Endothelial cell of umbilical vein (primary cell): ENCODE results near the gene ZMIZ1. TPM values are rescaled to one million over a fixed set of nuclear protein-coding genes. Genes with fewer than 3 reads are reported as not detected.

Experiments
- BruUV-seq: library from RNA; stranded (reverse); fragments of 400-500 nt; replicated peaks from 2 replicates; lab custom pipeline; 2021; lab: Mats Ljungman, UMichigan
- CTCF ChIA-PET: fragments of 300-600, 350-600 bp; sonication (Branson Sonifier 250); formaldehyde crosslinking; loops from one replicate; lab custom pipeline; 2021; ENCODE audit warnings: antibody characterized with exemption, inconsistent platforms; lab: Charles Lee
- POLR2A ChIA-PET: fragments of 300-600, 350-600 bp; sonication (Branson Sonifier 250); formaldehyde crosslinking; loops from one replicate; lab custom pipeline; 2021; ENCODE audit warnings: antibody characterized with exemption, inconsistent platforms; lab: Charles Lee
- DNase-seq: peaks from one replicate; pipeline ENCODE4 v3.0.0-alpha.2; 2011; ENCODE audit warnings: low read depth, low spot score
- FAIRE-seq: peaks from 2 replicates; lab custom pipeline; 2011; peaks lifted over from hg19 to GRCh38; lab: Jason Lieb, UNC
- H2AFZ ChIP-seq: 2 replicates; pipeline ENCODE4 v1.6.0; 2012; ENCODE audit warnings: low read depth, low read length, control low read depth, inconsistent platforms
- H3K27ac ChIP-seq: 2 replicates; pipeline ENCODE4 v1.5.1; 2011; ENCODE audit warnings: low read depth, mild to moderate bottlenecking, control low read depth, low read length, moderate library complexity; ENCODE audit not compliant: insufficient read depth
- H3K27me3 ChIP-seq, 2 experiments: 2 replicates each; pipeline versions ENCODE4 v1.6.0 to v1.6.1; 2011; ENCODE audit warnings: low read length in 2 of 2, mixed read lengths in 1 of 2; ENCODE audit not compliant: control insufficient read depth in 2 of 2, insufficient read depth in 2 of 2
- H3K36me3 ChIP-seq, 2 experiments: 2 replicates in 1 of 2; 3 replicates in 1 of 2; pipeline ENCODE4 v1.5.1; 2011; ENCODE audit warnings: low read length in 2 of 2, mild to moderate bottlenecking in 1 of 2, moderate library complexity in 1 of 2; ENCODE audit not compliant: control insufficient read depth in 2 of 2, insufficient read depth in 2 of 2; ENCODE audit errors: extremely low read depth in 1 of 2
- H3K4me1 ChIP-seq: 3 replicates; pipeline ENCODE4 v1.5.1; 2011; ENCODE audit warnings: mild to moderate bottlenecking, low read length; ENCODE audit not compliant: control insufficient read depth, insufficient read depth; ENCODE audit errors: extremely low read depth
- H3K4me2 ChIP-seq: 2 replicates; pipeline ENCODE4 v1.6.1; 2011; ENCODE audit warnings: low read length, control low read depth, mixed read lengths; ENCODE audit not compliant: insufficient read depth
- H3K4me3 ChIP-seq, 3 experiments: fragments of 200-600 bp in 1 of 3; sonication (generic), shearing (Covaris generic) in 1 of 3; replicated peaks in 1 of 3; 2 replicates each; pipeline ENCODE4 v1.5.1; 2011 to 2016; ENCODE audit warnings: control low read depth in 3 of 3, low read length in 3 of 3, mild to moderate bottlenecking in 2 of 3, inconsistent platforms in 1 of 3, low read depth in 1 of 3, moderate library complexity in 1 of 3; ENCODE audit not compliant: insufficient read depth in 1 of 3
- H3K79me2 ChIP-seq: 2 replicates; pipeline ENCODE4 v1.6.0; 2012; ENCODE audit warnings: low read length, inconsistent platforms; ENCODE audit not compliant: control insufficient read depth, insufficient read depth
- H3K9ac ChIP-seq: replicated peaks from 2 replicates; pipeline ENCODE3; 2011; ENCODE audit warnings: low read length, control low read depth; ENCODE audit not compliant: insufficient read depth; ENCODE audit errors: extremely low read depth
- H3K9me1 ChIP-seq: replicated peaks from 3 replicates; pipeline ENCODE4 v1.6.0; 2011; ENCODE audit warnings: mild to moderate bottlenecking, low read length; ENCODE audit not compliant: control insufficient read depth, insufficient read depth; ENCODE audit errors: extremely low read depth
- H3K9me3 ChIP-seq: replicated peaks from 2 replicates; pipeline ENCODE4 v1.5.1; 2012; ENCODE audit warnings: low read length, inconsistent platforms; ENCODE audit not compliant: control insufficient read depth, insufficient read depth
- H4K20me1 ChIP-seq: replicated peaks from 2 replicates; pipeline ENCODE3; 2011; ENCODE audit warnings: mild to moderate bottlenecking, low read length; ENCODE audit not compliant: control insufficient read depth, insufficient read depth; ENCODE audit errors: extremely low read depth
- CTCF ChIP-seq, 2 donors: IDR thresholded peaks; 1 replicate in 1 of 2; 2 replicates in 1 of 2; pipeline ENCODE4 v1.5.1; 2011; ENCODE audit warnings: low read length in 2 of 2, mild to moderate bottlenecking in 2 of 2, moderate library complexity in 2 of 2, control low read depth in 1 of 2, inconsistent platforms in 1 of 2, low read depth in 1 of 2; ENCODE audit not compliant: insufficient read depth in 1 of 2; ENCODE audit errors: extremely low read depth in 1 of 2
- EZH2 ChIP-seq: IDR thresholded peaks from 2 replicates; pipeline ENCODE4 v1.6.1; 2012; ENCODE audit warnings: borderline replicate concordance, low read depth, mild to moderate bottlenecking, moderate library complexity, low read length, inconsistent platforms; ENCODE audit not compliant: severe bottlenecking
- FOS ChIP-seq: IDR thresholded peaks from 2 replicates; pipeline ENCODE4 v1.6.1; 2011; ENCODE audit warnings: mild to moderate bottlenecking, low read length, moderate library complexity, borderline replicate concordance; ENCODE audit not compliant: insufficient read depth
- GATA2 ChIP-seq: IDR thresholded peaks from 2 replicates; pipeline ENCODE4 v1.7.0; 2011; ENCODE audit warnings: low read depth, mild to moderate bottlenecking, moderate library complexity, mixed read lengths, low read length; ENCODE audit not compliant: insufficient read length, insufficient read depth
- JUN ChIP-seq: IDR thresholded peaks from 2 replicates; pipeline ENCODE4 v1.6.1; 2011; ENCODE audit warnings: borderline replicate concordance, low read depth; ENCODE audit not compliant: insufficient read length, insufficient read depth
- MAX ChIP-seq: IDR thresholded peaks from 2 replicates; pipeline ENCODE4 v1.6.1; 2011; ENCODE audit not compliant: insufficient read depth, insufficient read length
- MYC ChIP-seq: IDR thresholded peaks from one replicate; pipeline ENCODE4 v1.6.1; 2011; ENCODE audit warnings: mild to moderate bottlenecking, low read depth, low read length
- POLR2A ChIP-seq: IDR thresholded peaks from 2 replicates; pipeline ENCODE4 v1.6.1; 2012; ENCODE audit warnings: low read depth, mild to moderate bottlenecking, control low read depth, low read length
- POLR2AphosphoS5 ChIP-seq: IDR thresholded peaks from 2 replicates; pipeline ENCODE4 v1.6.1; 2012; ENCODE audit warnings: low read depth, mild to moderate bottlenecking, control low read depth, low read length, moderate library complexity; ENCODE audit not compliant: insufficient read depth
- dilution Hi-C: fragments of 300-500 bp; cut with MboI; formaldehyde crosslinking; loops from one replicate; pipeline ENCODE4 v1.15.0; 2019; ENCODE audit warnings: low sequenced_read_pairs; ENCODE audit not compliant: extremely low pct_ligation_motif_present
- intact Hi-C: fragments of 100-400 bp; cut with micrococcal nuclease; formaldehyde crosslinking; loops from one replicate; pipeline ENCODE4 v1.10.0; 2022
- polyA plus RNA-seq, 4 experiments: library from polyadenylated mRNA; depleted of rRNA in 3 of 4; stranded (reverse) in 3 of 4; unstranded in 1 of 4; fragments of >200 nt; gene quantifications; 2 replicates each; pipeline versions ENCODE4 v1.2.1 to v1.2.3, GENCODE V29; 2011 to 2012; ENCODE audit warnings: missing spikeins in 1 of 4
- total RNA-seq: library from RNA; stranded (reverse); gene quantifications from 2 replicates; pipeline ENCODE4 v1.2.3, GENCODE V29; 2021

Gene ZMIZ1
- total and polyA plus RNA-seq, 2 donors (not counting 3 experiments of a cell fraction or from before 2014, with no cell fraction given) = 12.5 to 46.7 TPM

GRCh38 chr10:79189181-79189580, 120.4 kb downstream of the ZMIZ1 start:
- Histone ChIP-seq H3K9me3 (no peaks in the 10 kb centered on the region), H3K9me1 (no peaks in the 10 kb centered on the region), H3K36me3 (peaks cover 0 to 2% of the 10 kb centered on the region in 2 experiments), H3K9ac (no peak overlapping the region), H3K4me3 (no peak overlapping the region), H3K4me1 (peaks cover 26% of the 10 kb centered on the region), H4K20me1 (no peaks in the 10 kb centered on the region), H3K27ac (no peak overlapping the region), H3K4me2 (no peak overlapping the region), H3K27me3 (no peaks in the 10 kb centered on the region), H2AFZ (no peak overlapping the region), H3K79me2 (no peaks in the 10 kb centered on the region)
- BruUV-seq = no TSS peak
- intact Hi-C loops = no loop called here
- ChIA-PET CTCF (interaction anchor here (1.1 to 1.4 kb wide), 3 partner anchors 13 to 1142 kb away, joined by 3 to 6 read pairs (median 5); no protein-coding TSS in a partner anchor), POLR2A (interaction anchor here (0.6 kb wide), 1 partner anchor 32 kb away, joined by 3 read pairs; no protein-coding TSS in a partner anchor)
- TF ChIP-seq MYC (no peak), GATA2 (no peak), POLR2A (no peak), EZH2 (no peak), JUN (no peak), POLR2AphosphoS5 (no peak), CTCF (IDR thresholded peaks at IDR 0.05; ENCODE audit: extremely low read depth in 1 of 2, insufficient read depth in 1 of 2, low read depth in 1 of 2, low read length in 2 of 2) (no peak), FOS (no peak), MAX (no peak)
- dilution Hi-C loops = no loop called here
- FAIRE-seq (no peak), DNase-seq (no peak)
